ENCODE measurements around the gene JPH2.

Gene JPH2

GRCh38 chr20:44221368-44221954 lies 34.5 kb upstream of the JPH2 start:
- Mint-ChIP-seq H3K27ac (peak overlapping the region; percentile 70 to 89), H3K4me3 (no peak overlapping the region), H3K27me3 (no peaks in the 10 kb centered on the region), H3K9me3 (no peaks in the 10 kb centered on the region), H3K4me1 (ENCODE audit: low read depth in 2 of 2) (peaks cover 28 to 37% of the 10 kb centered on the region in 2 donors), H3K36me3 (ENCODE audit: insufficient read depth) (peaks cover 9% of the 10 kb centered on the region)
- no peak for ATAC-seq (replicated peaks)
- no peak for DNase-seq

- ATAC-seq (replicated peaks) (no peak), DNase-seq (no peak)
- no peaks in the 10 kb centered on the region for H3K27me3 Mint-ChIP-seq
- peak overlapping the region; percentile 76 to 79 for H3K4me3 Mint-ChIP-seq
- H3K27ac Mint-ChIP-seq: peak overlapping the region; percentile 21 to 70
- peaks cover 14% of the 10 kb centered on the region for H3K36me3 Mint-ChIP-seq (ENCODE audit: insufficient read depth)
- peaks cover 35 to 46% of the 10 kb centered on the region in 2 donors for H3K4me1 Mint-ChIP-seq (ENCODE audit: low read depth in 2 of 2)
- H3K9me3 Mint-ChIP-seq: no peaks in the 10 kb centered on the region
Measured at GRCh38 chr20:44219791-44220190, 32.8 kb upstream of the JPH2 start.

GRCh38 chr20:44219170-44219730 lies 32.3 kb upstream of the JPH2 start:
- no peaks in the 10 kb centered on the region for H3K9me3 Mint-ChIP-seq
- peaks cover 35 to 46% of the 10 kb centered on the region in 2 donors for H3K4me1 Mint-ChIP-seq (ENCODE audit: low read depth in 2 of 2)
- ATAC-seq (replicated peaks) (peak; percentile 11), DNase-seq (no peak)
- peak overlapping the region; percentile 21 to 70 for H3K27ac Mint-ChIP-seq
- peaks cover 14% of the 10 kb centered on the region for H3K36me3 Mint-ChIP-seq (ENCODE audit: insufficient read depth)
- H3K4me3 Mint-ChIP-seq: peak overlapping the region; percentile 76 to 79
- no peaks in the 10 kb centered on the region for H3K27me3 Mint-ChIP-seq

- ATAC-seq (replicated peaks): peak; percentile 65
- Mint-ChIP-seq H3K4me1 (ENCODE audit: low read depth in 2 of 2) (peaks cover 35 to 46% of the 10 kb centered on the region in 2 donors), H3K27me3 (no peaks in the 10 kb centered on the region), H3K9me3 (no peaks in the 10 kb centered on the region), H3K4me3 (peak overlapping the region; percentile 76 to 79), H3K27ac (peak overlapping the region; percentile 76 to 92), H3K36me3 (ENCODE audit: insufficient read depth) (peaks cover 14% of the 10 kb centered on the region)
- peak in 2 of 3 experiments; percentile 22 to 31 for DNase-seq
Measured at GRCh38 chr20:44218446-44218845, 31.5 kb upstream of the JPH2 start.

GRCh38 chr20:44217342-44218092 lies 30.5 kb upstream of the JPH2 start:
- Mint-ChIP-seq H3K4me3 (peak overlapping the region; percentile 76 to 79), H3K9me3 (no peaks in the 10 kb centered on the region), H3K4me1 (ENCODE audit: low read depth in 2 of 2) (peaks cover 35 to 46% of the 10 kb centered on the region in 2 donors), H3K36me3 (ENCODE audit: insufficient read depth) (peaks cover 14% of the 10 kb centered on the region), H3K27ac (peak overlapping the region; percentile 76 to 92), H3K27me3 (no peaks in the 10 kb centered on the region)
- DNase-seq (peak; percentile 58 to 70 (median 66)), ATAC-seq (replicated peaks) (peak; percentile 72)

GRCh38 chr20:44215125-44215524 lies 28.1 kb upstream of the JPH2 start:
- DNase-seq: peak; percentile 68 to 75 (median 70)
- ATAC-seq (replicated peaks): no peak
- Mint-ChIP-seq H3K9me3 (no peaks in the 10 kb centered on the region), H3K27ac (peak overlapping the region; percentile 35 to 61), H3K27me3 (no peaks in the 10 kb centered on the region), H3K36me3 (ENCODE audit: insufficient read depth) (peaks cover 23% of the 10 kb centered on the region), H3K4me1 (ENCODE audit: low read depth in 2 of 2) (peaks cover 43 to 56% of the 10 kb centered on the region in 2 donors), H3K4me3 (peak overlapping the region in 1 of 2 donors; percentile 24)

GRCh38 chr20:44212792-44213191 lies 25.8 kb upstream of the JPH2 start:
- DNase-seq: no peak
- H3K27ac Mint-ChIP-seq: no peak overlapping the region
- H3K4me1 Mint-ChIP-seq (ENCODE audit: low read depth in 2 of 2): peaks cover 41 to 51% of the 10 kb centered on the region in 2 donors
- peaks cover 31% of the 10 kb centered on the region for H3K36me3 Mint-ChIP-seq (ENCODE audit: insufficient read depth)
- H3K9me3 Mint-ChIP-seq: no peaks in the 10 kb centered on the region
- no peak for ATAC-seq (replicated peaks)
- H3K27me3 Mint-ChIP-seq: no peaks in the 10 kb centered on the region
- H3K4me3 Mint-ChIP-seq: peak overlapping the region in 1 of 2 donors; percentile 98

- H3K4me3 Mint-ChIP-seq: peak overlapping the region; percentile 98 to 99
- H3K27ac Mint-ChIP-seq: peak overlapping the region; percentile 98
- DNase-seq (no peak), ATAC-seq (replicated peaks) (no peak)
- peaks cover 38 to 51% of the 10 kb centered on the region in 2 donors for H3K4me1 Mint-ChIP-seq (ENCODE audit: low read depth in 2 of 2)
- H3K9me3 Mint-ChIP-seq: no peaks in the 10 kb centered on the region
- peaks cover 33% of the 10 kb centered on the region for H3K36me3 Mint-ChIP-seq (ENCODE audit: insufficient read depth)
- no peaks in the 10 kb centered on the region for H3K27me3 Mint-ChIP-seq
Measured at GRCh38 chr20:44211177-44212039, 24.4 kb upstream of the JPH2 start.

GRCh38 chr20:44210406-44211176 lies 23.6 kb upstream of the JPH2 start, which contains the start of gene OSER1:
TSS of gene OSER1 (minus strand) at chr20:44210771. CDS start at chr20:44206957, 3,814 bp downstream.
- peak within 1 kb of the TSS; percentile 98 to 99 for H3K4me3 Mint-ChIP-seq
- H3K9me3 Mint-ChIP-seq: no peaks in the 10 kb centered on the region
- ATAC-seq (replicated peaks) (peak; percentile 84), DNase-seq (peak; percentile 98 to 99 (median 99))
- H3K27me3 Mint-ChIP-seq: no peaks in the 10 kb centered on the region
- peak within 1 kb of the TSS; percentile 98 for H3K27ac Mint-ChIP-seq
- H3K36me3 Mint-ChIP-seq (ENCODE audit: insufficient read depth): peaks cover 41% of the 10 kb centered on the region
- peaks cover 38 to 48% of the 10 kb centered on the region in 2 donors for H3K4me1 Mint-ChIP-seq (ENCODE audit: low read depth in 2 of 2)

GRCh38 chr20:44209686-44210405 lies 22.9 kb upstream of the JPH2 start:
- no peaks in the 10 kb centered on the region for H3K9me3 Mint-ChIP-seq

GRCh38 chr20:44208770-44209169 lies 21.8 kb upstream of the JPH2 start:
- ATAC-seq (replicated peaks) (no peak), DNase-seq (no peak)
- no peaks in the 10 kb centered on the region for H3K27me3 Mint-ChIP-seq
- peak overlapping the region; percentile 98 to 99 for H3K4me3 Mint-ChIP-seq
- H3K27ac Mint-ChIP-seq: peak overlapping the region; percentile 98
- H3K36me3 Mint-ChIP-seq (ENCODE audit: insufficient read depth): peaks cover 51% of the 10 kb centered on the region
- H3K4me1 Mint-ChIP-seq (ENCODE audit: low read depth in 2 of 2): peaks cover 32 to 42% of the 10 kb centered on the region in 2 donors
- no peaks in the 10 kb centered on the region for H3K9me3 Mint-ChIP-seq

More at GRCh38 chr20:44209686-44210405, 22.9 kb upstream of the JPH2 start:
- peak overlapping the region; percentile 98 to 99 for H3K4me3 Mint-ChIP-seq
- peak overlapping the region; percentile 98 for H3K27ac Mint-ChIP-seq
- DNase-seq: no peak
- H3K4me1 Mint-ChIP-seq (ENCODE audit: low read depth in 2 of 2): peaks cover 32 to 42% of the 10 kb centered on the region in 2 donors
- no peak for ATAC-seq (replicated peaks)
- no peaks in the 10 kb centered on the region for H3K27me3 Mint-ChIP-seq
- H3K36me3 Mint-ChIP-seq (ENCODE audit: insufficient read depth): peaks cover 43% of the 10 kb centered on the region

GRCh38 chr20:44208165-44208564 lies 21.2 kb upstream of the JPH2 start:
- DNase-seq (no peak), ATAC-seq (replicated peaks) (no peak)
- Mint-ChIP-seq H3K4me3 (peak overlapping the region; percentile 98 to 99), H3K4me1 (ENCODE audit: low read depth in 2 of 2) (peaks cover 32 to 42% of the 10 kb centered on the region in 2 donors), H3K27me3 (no peaks in the 10 kb centered on the region), H3K36me3 (ENCODE audit: insufficient read depth) (peaks cover 51% of the 10 kb centered on the region), H3K9me3 (no peaks in the 10 kb centered on the region), H3K27ac (no peak overlapping the region)

All from effector memory CD8-positive, alpha-beta T cell (primary cell).